Stimulated activated effector memory CD8-positive, alpha-beta T cell treated with anti-CD3 and anti-CD28 coated beads, Interleukin-12 subunit alpha, Interleukin-12 subunit beta, amount 100 ng/mL, for 72 hours (primary cell): ENCODE results near the gene NEDD8.

ENCODE experiments used
- ATAC-seq: fragments of 150-1000 bp; cut with Tn5 transposase; 2 replicates; pipeline ENCODE4 v1.10.0; 2021
- DNase-seq, 2 donors: peaks; one replicate each; pipeline ENCODE4 v3.0.0; 2021 to 2022; ENCODE audit warnings: low spot score in 2 of 2
- H3K27ac Mint-ChIP-seq: one replicate; pipeline ENCODE4 v1.8.0; 2022; ENCODE audit warnings: mild to moderate bottlenecking, mixed read lengths
- H3K36me3 Mint-ChIP-seq: one replicate; pipeline ENCODE4 v1.8.0; 2022; ENCODE audit warnings: mild to moderate bottlenecking, mixed read lengths
- H3K4me1 Mint-ChIP-seq: one replicate; pipeline ENCODE4 v1.8.0; 2022; ENCODE audit warnings: mixed read lengths
- H3K4me3 Mint-ChIP-seq: one replicate; pipeline ENCODE4 v1.8.0; 2022; ENCODE audit warnings: mild to moderate bottlenecking, mixed read lengths
- H3K9me3 Mint-ChIP-seq: one replicate; pipeline ENCODE4 v1.8.0; 2022; ENCODE audit warnings: mixed read lengths

NEDD8 gene

GRCh38 chr14:24178399-24179178 lies 53.6 kb downstream of the NEDD8 start:
- no peak for ATAC-seq
- H3K4me3 Mint-ChIP-seq = no peak overlapping the region

GRCh38 chr14:24177891-24178290 lies 54.3 kb downstream of the NEDD8 start:
- no peak overlapping the region for H3K4me3 Mint-ChIP-seq

More at GRCh38 chr14:24178399-24179178, 53.6 kb downstream of the NEDD8 start:
- Mint-ChIP-seq H3K4me1 (peaks cover 34% of the 10 kb centered on the region), H3K27ac (peak overlapping the region; percentile 85), H3K9me3 (no peaks in the 10 kb centered on the region), H3K36me3 (peaks cover 98% of the 10 kb centered on the region)
- no peak for DNase-seq

GRCh38 chr14:24177041-24177825 lies 54.9 kb downstream of the NEDD8 start:
- Mint-ChIP-seq H3K4me1 (peaks cover 39% of the 10 kb centered on the region), H3K4me3 (no peak overlapping the region), H3K9me3 (no peaks in the 10 kb centered on the region), H3K36me3 (peaks cover 94% of the 10 kb centered on the region), H3K27ac (no peak overlapping the region)
- no peak for DNase-seq
- ATAC-seq = no peak

More at GRCh38 chr14:24177891-24178290, 54.3 kb downstream of the NEDD8 start:
- peaks cover 98% of the 10 kb centered on the region for H3K36me3 Mint-ChIP-seq
- no peak for ATAC-seq
- no peak overlapping the region for H3K27ac Mint-ChIP-seq
- peaks cover 41% of the 10 kb centered on the region for H3K4me1 Mint-ChIP-seq
- no peak for DNase-seq
- H3K9me3 Mint-ChIP-seq = no peaks in the 10 kb centered on the region

- DNase-seq = no peak
- no peak overlapping the region for H3K4me3 Mint-ChIP-seq
- no peaks in the 10 kb centered on the region for H3K9me3 Mint-ChIP-seq
- H3K4me1 Mint-ChIP-seq = peaks cover 44% of the 10 kb centered on the region
- peaks cover 91% of the 10 kb centered on the region for H3K36me3 Mint-ChIP-seq
- H3K27ac Mint-ChIP-seq = no peak overlapping the region
- no peak for ATAC-seq
These were observed 55.6 kb downstream of the NEDD8 start for GRCh38 chr14:24176599-24176998.

GRCh38 chr14:24172871-24173281 lies 59.3 kb downstream of the NEDD8 start:
- Mint-ChIP-seq H3K4me3 (peak overlapping the region; percentile 84), H3K9me3 (no peaks in the 10 kb centered on the region), H3K4me1 (peaks cover 42% of the 10 kb centered on the region), H3K36me3 (peaks cover 91% of the 10 kb centered on the region), H3K27ac (peak overlapping the region; percentile 64)
- DNase-seq (no peak), ATAC-seq (no peak)

GRCh38 chr14:24172261-24172860 lies 59.8 kb downstream of the NEDD8 start:
- no peaks in the 10 kb centered on the region for H3K9me3 Mint-ChIP-seq
- peaks cover 47% of the 10 kb centered on the region for H3K4me1 Mint-ChIP-seq
- ATAC-seq = no peak
- H3K36me3 Mint-ChIP-seq = peaks cover 91% of the 10 kb centered on the region
- peak overlapping the region; percentile 84 for H3K4me3 Mint-ChIP-seq
- DNase-seq = no peak
- peak overlapping the region; percentile 86 for H3K27ac Mint-ChIP-seq

- peak; percentile 43 to 89 for DNase-seq
- ATAC-seq = peak; percentile 87
- H3K4me1 Mint-ChIP-seq = peaks cover 52% of the 10 kb centered on the region
- H3K36me3 Mint-ChIP-seq = peaks cover 91% of the 10 kb centered on the region
- H3K9me3 Mint-ChIP-seq = no peaks in the 10 kb centered on the region
- peak within 1 kb of the TSS; percentile 84 for H3K4me3 Mint-ChIP-seq
- H3K27ac Mint-ChIP-seq = peak within 1 kb of the TSS; percentile 86
These were observed 60.5 kb downstream of the NEDD8 start, which contains the start of gene REC8 for GRCh38 chr14:24171422-24172260. TSS of gene REC8 (plus strand) at chr14:24172080. CDS start at chr14:24172553, 473 bp downstream.

GRCh38 chr14:24167469-24168114 lies 64.6 kb downstream of the NEDD8 start:
- Mint-ChIP-seq H3K4me3 (no peak overlapping the region), H3K4me1 (peaks cover 71% of the 10 kb centered on the region), H3K27ac (peak overlapping the region; percentile 6), H3K36me3 (peaks cover 92% of the 10 kb centered on the region), H3K9me3 (no peaks in the 10 kb centered on the region)
- no peak for DNase-seq
- no peak for ATAC-seq
